HG02943 (cell line): Measurements from ENCODE around the gene CERKL.

Experiments used
- ATAC-seq: cut with Tn5 transposase; IDR thresholded peaks from one replicate; pipeline ENCODE4 v1.9.1; 2021; ENCODE audit warnings: mild to moderate bottlenecking, low read depth, moderate library complexity; ENCODE audit not compliant: unreplicated experiment

The CERKL gene

GRCh38 chr2:181527058-181527457 lies 129.8 kb downstream of the CERKL start:
- ATAC-seq, result no peak

DNA sequence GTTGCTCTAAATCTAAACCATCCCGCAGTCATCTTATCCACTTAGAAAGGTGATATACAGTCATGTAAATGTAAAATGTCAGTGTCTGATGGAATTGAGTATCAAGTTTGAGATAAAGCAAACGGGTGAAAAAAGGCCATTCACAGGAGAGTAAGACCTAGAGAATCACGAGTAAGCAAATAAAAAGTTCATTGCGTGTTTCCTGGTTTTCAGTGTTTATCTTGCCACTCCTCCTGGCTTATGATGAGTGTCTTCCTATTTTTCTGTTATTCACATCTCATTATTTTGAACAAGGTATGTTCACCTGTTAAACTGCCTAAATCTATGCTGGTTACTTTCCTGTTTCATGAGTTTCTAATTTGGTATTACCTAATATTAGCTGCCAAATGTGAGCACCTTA lies 130.9 kb downstream of the CERKL start:
- ATAC-seq, result no peak

DNA sequence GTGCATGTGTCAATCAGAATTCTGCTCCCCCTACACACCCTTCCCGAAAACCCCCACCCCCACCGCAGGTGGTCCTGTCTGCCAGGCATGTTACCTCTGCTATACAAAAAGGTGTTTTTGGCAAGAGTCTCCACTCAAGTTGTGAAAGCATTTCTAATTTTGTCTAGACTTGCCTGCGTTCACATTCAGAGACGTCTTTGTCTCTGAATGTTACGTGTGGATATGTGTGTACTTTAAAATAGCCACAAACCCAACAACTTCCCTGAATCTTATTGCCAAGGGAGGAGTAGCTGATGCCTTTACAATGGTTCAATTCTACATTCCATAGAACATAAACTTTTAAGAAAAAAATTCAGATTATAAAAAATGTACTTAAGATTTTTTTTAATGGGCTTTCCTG lies 133.1 kb downstream of the CERKL start:
- ATAC-seq, result no peak

- ATAC-seq, result no peak
Observed at GRCh38 chr2:181520253-181520652, 136.7 kb downstream of the CERKL start.

GRCh38 chr2:181517685-181518301 lies 139.1 kb downstream of the CERKL start:
- ATAC-seq, result no peak

DNA sequence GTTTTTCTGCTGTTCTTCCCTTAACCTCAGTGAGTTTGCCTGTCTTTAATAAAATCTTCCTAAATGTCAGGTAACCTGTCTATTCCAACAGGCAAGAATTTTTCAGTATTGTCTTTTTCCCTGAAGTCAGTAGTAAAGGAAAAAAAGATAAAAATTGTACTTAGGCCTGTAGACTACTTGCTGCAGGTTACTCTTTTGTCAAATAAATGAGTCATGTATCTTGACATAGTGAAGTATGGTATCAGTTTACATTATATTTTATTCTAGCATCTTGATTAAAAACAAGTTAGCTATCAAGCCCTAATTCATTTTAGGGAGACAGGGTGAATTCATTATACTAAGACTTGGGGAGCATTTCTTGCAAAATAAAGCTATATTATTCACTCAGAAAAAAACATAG lies 139.9 kb downstream of the CERKL start:
- ATAC-seq, result no peak

GRCh38 chr2:181515719-181516118 lies 141.2 kb downstream of the CERKL start:
- no peak for ATAC-seq

- ATAC-seq, result no peak
Observed at GRCh38 chr2:181500201-181500600, 156.7 kb downstream of the CERKL start.

GRCh38 chr2:181499231-181499630 lies 157.7 kb downstream of the CERKL start:
- no peak for ATAC-seq
